Choroid plexus epithelial cell (primary cell): ENCODE measurements around the gene TANC2.

ENCODE experiments used
- DNase-seq: peaks from one replicate; pipeline ENCODE4 v3.0.0-alpha.2; 2010; ENCODE audit warnings: low read depth
- H3K4me3 ChIP-seq: 2 replicates; pipeline ENCODE4 v1.5.1; 2011; ENCODE audit warnings: low read depth, mild to moderate bottlenecking, control low read depth, low read length, moderate library complexity
- TF ChIP-seq, protein P1 (sequence below): conservative IDR thresholded peaks from 2 replicates; pipeline ENCODE4 v1.5.1; 2011; ENCODE audit warnings: low read depth, mild to moderate bottlenecking, control low read depth, inconsistent platforms, low read length, moderate library complexity

The TANC2 gene

DNA sequence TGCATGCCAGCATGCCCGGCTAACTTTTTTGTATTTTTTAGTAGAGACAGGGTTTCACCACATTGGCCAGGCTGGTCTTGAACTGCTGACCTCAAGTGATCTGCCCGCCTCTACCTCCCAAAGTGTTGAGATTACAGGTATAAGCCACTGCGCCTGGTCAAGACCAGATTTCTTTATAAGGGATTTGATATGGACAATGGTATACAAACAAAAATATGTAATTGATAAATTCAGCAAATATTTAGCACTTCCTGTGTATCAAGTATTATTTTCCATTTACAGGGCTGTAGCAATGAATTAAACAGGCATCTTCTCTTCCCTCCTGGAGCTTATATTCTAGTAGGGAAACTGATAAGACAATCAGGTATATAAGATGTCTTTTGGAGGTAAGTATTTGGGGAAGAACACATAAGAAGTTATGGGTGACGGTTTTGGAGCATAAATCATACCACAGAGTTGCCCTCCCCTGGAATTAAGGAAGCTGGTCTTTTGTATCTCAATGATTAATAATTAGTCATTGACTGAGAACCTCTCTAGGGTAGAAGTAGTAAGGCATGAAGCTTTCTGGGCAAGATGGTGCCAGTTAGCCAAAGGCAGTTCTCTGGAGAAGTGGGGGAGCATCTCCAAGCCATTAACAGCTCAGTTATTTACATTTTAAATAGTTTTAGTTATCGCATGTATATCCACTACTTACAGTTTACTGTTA is 35.8 kb downstream of the TANC2 start:
- no peak overlapping the region for H3K4me3 ChIP-seq
- TF ChIP-seq, protein P1, sequence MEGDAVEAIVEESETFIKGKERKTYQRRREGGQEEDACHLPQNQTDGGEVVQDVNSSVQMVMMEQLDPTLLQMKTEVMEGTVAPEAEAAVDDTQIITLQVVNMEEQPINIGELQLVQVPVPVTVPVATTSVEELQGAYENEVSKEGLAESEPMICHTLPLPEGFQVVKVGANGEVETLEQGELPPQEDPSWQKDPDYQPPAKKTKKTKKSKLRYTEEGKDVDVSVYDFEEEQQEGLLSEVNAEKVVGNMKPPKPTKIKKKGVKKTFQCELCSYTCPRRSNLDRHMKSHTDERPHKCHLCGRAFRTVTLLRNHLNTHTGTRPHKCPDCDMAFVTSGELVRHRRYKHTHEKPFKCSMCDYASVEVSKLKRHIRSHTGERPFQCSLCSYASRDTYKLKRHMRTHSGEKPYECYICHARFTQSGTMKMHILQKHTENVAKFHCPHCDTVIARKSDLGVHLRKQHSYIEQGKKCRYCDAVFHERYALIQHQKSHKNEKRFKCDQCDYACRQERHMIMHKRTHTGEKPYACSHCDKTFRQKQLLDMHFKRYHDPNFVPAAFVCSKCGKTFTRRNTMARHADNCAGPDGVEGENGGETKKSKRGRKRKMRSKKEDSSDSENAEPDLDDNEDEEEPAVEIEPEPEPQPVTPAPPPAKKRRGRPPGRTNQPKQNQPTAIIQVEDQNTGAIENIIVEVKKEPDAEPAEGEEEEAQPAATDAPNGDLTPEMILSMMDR, result no peak
- no peak for DNase-seq

DNA sequence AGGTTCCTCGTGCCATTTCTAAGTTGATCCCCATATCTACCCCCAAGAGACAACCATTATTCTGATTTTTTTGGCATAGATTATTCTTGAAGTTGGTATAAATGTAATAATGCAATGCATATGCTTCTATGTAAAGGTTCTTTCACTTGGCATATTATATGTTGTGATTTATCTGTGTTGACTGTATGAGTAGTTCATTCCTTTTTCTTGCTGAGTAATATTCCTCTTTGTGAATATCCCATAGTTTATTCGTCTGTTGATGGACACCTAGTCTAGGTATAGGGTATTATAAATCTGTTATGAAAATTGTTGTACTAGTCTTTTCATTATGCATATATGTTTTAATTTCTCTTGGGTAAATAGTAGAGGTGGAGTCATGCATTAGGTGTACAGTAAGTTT is 36.6 kb downstream of the TANC2 start:
- no peak overlapping the region for H3K4me3 ChIP-seq
- TF ChIP-seq, protein P1, result no peak
- DNase-seq, result no peak

GRCh38 chr17:63015824-63016223 is 49.8 kb downstream of the TANC2 start:
- DNase-seq, result no peak
- H3K4me3 ChIP-seq, result no peak overlapping the region
- TF ChIP-seq, protein P1, result no peak
